Activated CD4-positive, alpha-beta T cell treated with anti-CD3 and anti-CD28 coated beads, Interleukin-2, amount 50 U/mL, for 1 hour (primary cell): Measurements from ENCODE around the gene GYPB.
"Not testable (repeated sequence)": the region's sequence is repeated elsewhere in the genome, so short reads cannot be mapped to it uniquely, and the experiment has no call there.

Source experiments
- DNase-seq: peaks from one replicate; pipeline ENCODE4 v3.0.0-alpha.2; 2020

The GYPB gene

DNA sequence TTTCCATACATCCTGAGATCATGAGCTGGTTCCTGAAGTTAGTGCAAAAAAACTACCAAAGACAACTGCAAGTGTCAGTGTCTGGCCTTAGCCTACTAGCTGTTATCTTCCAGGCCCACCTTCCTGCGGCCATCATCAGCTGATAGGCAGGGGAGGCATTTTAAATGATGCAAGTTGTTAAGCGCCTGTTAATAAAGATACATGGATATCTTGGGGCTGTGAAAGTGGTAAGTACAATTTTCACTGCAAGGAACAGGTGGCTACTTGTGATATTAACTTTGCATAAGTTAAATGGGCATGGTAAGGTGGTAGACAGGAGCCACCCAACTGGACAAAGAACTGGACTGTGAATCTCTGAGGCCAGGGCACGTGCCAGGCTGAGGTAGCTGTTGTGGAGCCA is at the start of gene GYPB:
Gene GYPB (minus strand): TSS at position 104 of the 400 bp plus-strand sequence. CDS start 93 bp downstream, at position 11.
- DNase-seq, result not testable (repeated sequence)

DNA sequence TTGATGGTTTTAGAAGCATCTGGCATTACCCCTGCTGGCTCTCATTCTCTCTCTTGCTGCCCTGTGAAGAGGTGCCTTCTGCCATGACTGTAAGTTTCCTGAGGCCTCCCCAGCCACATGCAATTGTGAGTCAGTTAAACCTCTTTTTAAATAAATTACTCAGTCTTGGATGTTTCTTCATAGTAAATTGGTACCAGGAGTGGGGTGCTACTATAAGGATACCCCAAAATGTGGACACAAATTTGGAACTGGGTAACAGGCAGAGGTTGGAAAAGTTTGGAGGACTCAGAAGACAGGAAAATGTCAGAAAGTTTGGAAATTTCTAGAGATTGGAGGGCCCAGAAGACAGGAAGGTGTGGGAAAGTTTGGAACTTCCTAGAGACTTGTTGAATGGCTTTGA is 42.4 kb upstream of the GYPB start:
- not testable (repeated sequence) for DNase-seq

DNA sequence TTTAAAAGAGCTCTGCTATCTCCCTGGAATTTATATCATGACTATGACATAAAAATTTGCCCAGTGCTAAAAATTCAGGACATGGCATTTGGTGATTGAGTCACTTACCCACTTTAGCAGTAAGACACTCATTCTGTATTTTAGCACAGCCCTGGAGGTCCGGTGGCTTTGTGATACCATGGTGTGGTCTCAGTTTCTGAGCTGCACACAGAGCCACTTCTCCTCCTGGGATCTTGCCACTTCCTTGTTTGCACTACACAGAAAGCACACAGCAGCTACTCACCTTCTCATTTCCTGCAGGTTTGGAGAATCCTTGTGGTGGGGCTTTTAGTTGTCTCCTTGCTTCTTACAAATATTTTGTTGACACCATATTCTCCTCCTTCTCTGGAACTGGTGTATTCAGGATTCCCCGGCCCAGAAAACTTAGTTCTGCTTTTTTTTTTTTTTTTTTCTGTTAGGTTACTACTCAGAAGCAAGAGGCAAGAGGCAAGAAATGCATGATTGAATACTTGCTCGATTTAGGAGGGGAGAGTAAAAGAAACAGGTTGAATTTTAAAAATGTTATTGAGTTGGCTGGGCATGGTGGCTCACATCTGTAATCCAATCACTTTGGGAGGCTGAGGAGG is 41.2 kb upstream of the GYPB start:
- not testable (repeated sequence) for DNase-seq

DNA sequence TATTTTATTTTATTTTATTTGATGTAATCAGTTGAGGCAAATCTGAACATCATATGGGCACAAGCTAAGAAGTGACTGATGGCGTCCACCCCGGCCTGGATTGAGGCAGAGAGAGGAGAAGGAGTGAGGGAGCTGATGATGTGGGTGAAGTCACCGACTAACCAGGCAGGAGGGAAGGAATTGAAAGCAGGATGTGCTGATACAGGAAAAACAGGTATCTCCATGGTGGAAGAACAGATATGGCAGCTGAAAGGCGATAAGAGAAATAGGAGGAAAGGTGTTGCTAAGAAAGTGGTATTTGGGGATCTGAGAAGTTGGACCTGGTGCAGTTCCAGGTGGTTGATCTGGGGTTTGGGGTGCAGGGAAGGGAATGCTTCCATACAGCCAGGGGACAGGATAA is 37.6 kb upstream of the GYPB start:
- no peak for DNase-seq

DNA sequence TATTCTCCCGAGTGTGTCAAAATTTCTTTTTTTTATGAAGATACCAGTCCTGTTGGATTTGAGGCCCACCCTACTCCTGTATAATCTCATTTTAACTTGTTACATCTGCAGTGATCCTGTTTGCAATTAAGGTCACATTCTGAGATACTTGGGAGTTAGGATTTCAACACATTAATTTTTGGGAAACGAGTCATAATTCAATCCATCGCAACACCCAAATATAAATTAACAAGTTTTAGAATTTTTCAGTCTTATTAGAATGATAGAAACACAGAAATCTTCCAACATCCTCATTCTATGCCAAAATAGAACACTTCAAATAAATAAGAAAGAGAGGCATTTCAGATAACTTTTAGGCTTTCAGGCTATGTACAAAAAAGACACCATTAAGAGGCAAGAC is 36.2 kb upstream of the GYPB start:
- not testable (repeated sequence) for DNase-seq

DNA sequence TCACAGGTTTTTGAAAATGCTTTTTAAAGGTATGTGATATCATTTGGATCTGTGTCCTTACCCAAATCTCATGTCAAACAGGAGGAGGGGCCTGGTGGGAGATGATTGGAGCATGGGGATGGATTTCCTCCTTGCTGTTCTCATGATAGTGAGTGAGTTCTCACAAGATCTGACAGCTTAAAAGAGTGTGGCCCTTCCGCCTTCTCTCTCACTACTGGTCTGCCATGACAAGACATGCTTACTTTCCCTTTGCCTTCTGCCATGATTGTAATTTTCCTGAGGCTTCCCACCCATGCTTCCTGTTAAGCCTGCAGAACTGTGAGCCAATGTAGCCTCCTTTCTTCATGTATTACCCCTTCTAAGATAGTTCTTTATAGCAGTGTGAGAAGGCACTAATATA is 32.3 kb upstream of the GYPB start:
- DNase-seq, result not testable (repeated sequence)

DNA sequence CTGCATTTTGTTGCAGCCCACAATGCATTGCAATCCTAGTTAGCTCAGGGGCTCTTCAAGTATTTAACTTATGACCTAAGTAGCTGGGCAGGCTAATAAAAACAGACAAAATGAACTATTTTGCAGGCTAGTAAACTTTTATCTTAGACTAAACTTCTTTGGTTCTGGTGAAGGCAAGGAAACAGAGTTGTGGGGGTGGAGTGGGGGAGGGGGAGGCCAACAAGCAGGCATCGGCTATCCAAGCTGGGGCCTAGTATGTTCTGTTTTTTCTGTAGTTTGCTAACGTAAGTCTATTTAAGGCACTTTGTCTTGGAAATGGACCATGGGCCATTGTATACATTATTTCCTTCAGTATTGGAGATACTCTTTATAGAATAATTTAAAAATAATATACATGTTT is 31.5 kb upstream of the GYPB start:
- not testable (repeated sequence) for DNase-seq

DNA sequence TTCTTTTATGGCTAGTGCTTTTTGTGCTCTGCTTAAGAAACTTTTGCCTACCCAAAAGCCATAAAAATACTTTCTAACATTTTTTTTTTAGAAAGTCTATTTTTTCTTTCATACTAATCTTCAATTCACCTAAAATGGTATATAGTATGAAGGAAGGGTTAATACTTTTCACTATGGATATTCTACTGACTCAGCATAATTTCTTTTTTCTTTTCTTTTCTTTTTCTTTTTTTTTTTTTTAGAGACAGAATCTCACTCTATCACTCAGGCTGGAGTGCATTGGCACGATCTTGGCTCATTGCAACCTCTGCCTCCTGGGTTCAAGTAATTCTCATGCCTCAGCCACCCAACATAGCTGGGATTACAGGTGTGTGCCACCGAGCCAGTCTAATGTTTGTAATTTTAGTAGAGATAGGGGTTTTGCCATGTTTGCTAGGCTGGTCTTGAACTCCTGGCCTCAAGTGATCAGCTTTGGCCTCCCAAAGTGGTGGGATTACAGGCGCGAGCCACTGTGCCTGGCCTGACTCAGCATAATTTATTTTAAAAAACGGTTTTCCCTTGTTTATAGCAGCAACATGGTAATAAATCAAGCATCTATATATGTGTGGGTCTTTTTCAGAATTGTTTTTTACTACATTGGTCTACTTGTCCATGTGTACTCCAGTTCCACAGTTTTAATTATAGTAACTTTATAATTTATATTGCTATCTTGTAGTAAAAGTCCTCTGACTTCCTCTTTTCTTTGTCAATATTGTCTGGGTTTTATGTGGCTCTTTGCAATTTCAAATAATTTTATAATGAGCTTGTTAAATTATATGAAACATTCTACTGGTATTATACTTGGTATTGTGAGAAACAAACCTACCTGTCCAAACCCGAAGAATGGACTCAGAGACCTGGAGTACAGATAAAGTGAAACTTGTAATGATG is 30.6 kb upstream of the GYPB start:
- DNase-seq, result not testable (repeated sequence)

DNA sequence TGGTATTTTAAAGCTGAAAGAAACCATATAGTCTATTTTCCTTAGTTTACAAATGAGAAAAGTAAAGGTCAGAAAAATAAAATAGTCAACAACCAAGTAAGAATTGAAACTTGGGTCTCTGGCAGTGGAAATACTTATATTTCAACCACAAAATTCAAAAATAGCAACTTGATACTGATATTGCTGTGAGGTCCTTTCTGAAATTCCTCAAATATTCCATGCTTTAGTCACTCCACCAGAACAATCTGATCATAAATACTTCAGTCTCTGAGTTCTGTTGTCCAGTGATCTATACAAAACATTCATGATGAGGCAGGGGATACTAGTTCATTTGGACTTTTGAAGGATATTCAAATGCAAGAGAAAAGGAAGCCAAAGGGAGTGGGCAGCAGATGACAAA is 25.8 kb upstream of the GYPB start:
- not testable (repeated sequence) for DNase-seq

DNA sequence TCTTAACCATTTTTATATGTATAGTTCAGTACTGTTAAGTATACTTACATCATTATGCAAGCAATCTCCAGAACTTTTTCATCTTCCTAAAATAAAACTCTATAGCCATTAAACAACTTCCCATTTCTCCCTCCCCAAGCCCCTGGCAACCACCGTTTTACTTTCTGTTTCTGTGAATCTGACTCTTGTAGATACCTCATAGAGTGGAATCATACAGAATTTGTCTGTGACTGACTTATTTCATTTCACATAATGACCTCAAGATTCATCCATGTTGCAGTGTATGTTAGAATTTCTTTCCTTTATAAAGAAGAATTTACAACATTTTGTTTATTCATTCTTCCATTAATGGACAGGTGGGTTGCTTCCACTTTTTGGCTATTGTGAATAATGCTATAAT is 13.4 kb upstream of the GYPB start:
- DNase-seq, result not testable (repeated sequence)

DNA sequence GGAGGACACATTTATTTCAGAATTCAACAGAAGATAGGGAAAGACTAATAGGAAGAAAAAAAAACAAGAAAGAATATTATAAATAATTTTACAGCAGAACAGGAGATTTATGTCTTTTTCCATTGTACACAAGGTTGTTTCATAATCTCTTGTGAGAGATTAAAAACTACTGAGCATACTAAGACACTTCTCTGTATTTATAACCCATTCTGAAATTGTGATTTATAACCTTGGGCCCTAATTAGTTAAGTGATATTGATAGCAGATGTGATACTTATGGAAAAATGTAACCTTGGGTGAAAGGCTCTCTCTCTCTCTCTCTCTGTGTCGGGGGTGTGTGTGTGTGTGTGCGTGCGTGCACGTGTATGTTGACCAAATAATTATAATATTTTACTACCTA is 12.7 kb upstream of the GYPB start:
- not testable (repeated sequence) for DNase-seq

DNA sequence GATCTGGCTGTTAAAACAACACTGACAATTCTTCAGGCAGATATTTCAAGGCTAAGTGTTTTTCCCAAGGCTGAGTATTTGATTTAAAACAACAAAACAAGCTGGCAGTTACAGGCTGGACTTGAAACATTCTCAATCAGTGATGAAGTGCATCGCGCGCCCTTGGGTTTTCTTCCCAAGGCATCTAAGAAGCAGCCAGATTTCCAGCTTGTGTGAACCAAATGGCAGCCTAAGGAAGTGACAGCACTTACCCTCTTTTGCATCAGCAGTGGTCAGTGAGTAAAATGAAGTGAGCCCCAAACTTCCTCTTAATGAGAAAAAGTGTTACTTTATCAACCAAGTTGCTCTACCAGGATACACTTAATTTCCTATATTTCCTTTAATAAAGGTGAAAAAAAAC is 12.2 kb upstream of the GYPB start:
- not testable (repeated sequence) for DNase-seq

DNA sequence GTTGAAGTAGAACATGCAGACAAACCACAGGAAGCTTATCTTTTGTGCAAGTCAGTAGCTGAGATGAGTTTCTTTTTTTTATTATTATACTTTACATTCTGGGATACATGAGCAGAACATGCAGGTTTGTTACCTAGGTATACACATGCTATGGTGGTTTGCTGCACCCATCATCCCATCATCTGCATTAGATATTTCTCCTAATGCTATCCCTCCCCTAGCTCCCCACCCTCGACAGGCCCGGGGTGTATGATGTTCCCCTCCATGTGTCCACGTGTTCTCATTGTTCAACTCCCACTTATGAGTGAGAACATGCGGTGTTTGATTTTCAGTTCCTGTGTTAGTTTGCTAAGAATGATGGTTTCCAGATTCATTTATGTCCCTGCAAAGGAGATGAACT is 11.5 kb upstream of the GYPB start:
- DNase-seq, result not testable (repeated sequence)

DNA sequence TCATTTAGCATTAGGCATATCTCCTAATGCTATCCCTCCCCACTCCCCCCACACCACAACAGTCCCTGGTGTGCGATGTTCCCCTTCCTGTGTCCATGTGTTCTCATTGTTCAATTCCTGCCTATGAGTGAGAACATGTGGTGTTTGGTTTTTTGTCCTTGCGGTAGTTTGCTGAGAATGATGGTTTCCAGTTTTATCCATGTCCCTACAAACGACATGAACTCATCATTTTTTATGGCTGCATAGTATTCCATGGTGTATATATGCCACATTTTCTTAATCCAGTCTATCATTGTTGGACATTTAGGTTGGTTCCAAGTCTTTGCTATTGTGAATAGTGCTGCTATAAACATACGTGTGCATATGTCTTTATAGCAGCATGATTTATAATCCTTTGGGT is 7.5 kb upstream of the GYPB start:
- not testable (repeated sequence) for DNase-seq

DNA sequence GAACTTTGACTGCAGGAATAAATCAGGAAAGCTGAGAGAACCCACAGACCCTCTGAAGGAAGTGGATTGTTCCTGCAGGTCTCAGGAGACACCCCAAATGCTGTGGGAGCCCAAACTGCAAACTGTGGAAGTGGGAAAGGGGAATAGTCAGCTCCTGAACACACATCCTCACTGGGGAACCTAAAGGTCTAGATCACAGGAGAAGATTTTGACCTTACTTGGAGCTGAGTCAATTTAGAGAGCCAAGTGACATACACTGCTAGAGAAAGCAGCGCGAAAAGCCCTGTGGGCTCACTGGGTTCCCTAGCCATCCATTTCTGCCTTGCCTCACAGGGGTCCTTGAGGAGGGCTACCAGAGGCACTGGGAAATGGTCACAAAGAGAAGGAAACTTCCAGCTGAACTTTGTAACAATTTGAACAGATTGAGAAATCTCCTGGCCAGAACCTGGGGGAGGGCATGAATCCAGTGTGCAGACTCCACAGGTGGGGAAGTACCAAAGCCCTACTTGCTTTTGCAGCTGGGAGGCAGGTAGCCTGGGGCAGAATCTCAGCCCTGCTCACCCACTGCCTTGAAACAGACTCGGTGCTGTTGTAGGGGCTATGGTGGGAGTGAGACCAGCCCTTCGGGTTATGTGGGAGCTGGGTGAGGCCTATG is 5.3 kb upstream of the GYPB start:
- DNase-seq, result not testable (repeated sequence)

DNA sequence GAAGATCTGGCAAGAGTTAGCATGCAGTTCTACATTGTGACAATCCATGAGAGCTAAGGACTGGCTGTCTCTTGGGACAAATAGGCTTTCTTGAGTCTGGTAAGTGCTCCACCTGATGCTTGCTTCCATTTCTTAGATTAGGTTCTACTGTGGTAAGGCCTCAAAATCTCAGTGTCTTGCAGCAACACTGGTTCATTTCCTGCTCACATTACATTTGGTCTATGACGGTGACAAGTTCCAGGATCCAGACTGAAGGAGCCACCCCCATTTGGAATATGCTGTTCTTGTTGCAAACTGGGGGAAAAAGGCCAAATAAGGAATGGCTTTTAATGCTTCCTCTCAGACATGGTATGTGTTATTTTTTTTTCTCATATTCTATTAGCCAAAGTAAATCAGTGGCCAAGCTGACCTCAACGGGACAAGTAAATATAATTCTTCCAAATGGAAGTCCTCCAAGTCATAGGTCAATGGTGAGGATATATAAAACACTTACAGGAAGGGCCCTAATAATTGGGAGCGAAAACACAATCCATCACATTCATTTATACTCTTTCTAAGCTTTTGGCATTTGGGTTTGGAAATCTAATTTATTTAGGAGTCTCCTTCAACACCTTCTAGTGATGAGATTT is 3.7 kb upstream of the GYPB start:
- not testable (repeated sequence) for DNase-seq

DNA sequence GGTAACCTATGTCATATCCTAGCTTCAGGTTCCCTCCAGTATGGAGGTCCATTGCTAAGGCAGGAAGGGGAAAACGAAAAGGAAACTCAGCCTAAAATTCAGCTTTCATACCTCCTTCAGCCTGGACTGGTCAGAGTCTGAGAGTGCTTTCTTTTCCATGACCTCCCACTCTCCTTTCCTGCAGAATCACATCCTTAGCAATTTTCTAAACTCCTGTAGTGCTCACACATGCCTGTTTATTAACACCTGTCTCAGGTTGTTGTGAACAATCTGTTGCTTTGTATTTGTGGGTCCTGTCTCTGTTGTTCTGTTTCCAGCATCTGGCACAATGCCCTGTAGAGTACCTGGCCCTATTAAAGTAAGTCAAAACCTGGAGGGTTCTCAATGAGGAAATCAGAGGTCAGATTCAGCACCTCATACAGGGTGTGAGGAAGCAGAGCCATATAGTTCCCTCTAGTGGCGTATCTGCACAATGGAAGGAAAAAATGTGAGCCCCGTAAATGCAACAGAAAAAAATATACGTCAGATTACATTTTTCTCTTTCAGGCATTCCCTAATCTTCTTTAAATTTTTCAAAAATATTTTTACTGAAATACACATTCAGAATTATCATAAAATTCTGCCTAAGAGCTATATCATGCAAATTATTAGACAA is 2.3 kb upstream of the GYPB start:
- not testable (repeated sequence) for DNase-seq

DNA sequence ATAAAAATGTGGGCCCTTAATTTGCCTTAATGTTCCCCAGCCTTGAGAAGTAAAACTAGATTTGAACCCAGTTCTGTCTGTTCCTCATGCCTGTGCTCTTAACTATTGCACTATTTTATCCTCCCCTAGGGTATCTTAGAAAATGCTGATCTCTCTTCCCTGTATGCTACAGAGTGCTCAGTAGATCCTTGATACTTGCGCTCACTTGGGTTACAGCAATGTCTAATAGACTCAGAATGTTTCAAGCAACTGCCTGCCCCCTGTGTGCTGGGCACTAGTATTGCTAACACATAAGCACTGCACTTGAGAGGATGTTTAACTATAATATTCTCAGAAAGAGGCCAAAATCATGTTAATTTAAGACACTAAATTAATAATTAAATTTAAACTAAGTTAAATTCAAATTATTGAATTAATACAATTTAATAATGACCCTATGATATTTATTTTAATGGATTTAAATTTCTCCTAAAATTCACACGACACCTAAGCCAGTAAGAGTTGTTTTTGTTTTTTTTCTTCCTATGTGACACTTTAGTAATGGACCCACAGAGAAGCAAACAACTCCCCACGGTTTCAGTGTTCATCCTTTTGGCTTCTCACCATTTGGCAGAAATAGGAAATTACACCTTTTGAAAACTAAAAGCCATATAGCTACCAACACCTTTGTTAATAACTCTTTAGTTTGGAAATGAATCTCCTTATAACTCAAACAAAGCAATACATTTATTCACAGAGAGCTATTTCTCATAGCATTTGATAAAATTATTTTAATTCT is 768 bp downstream of the GYPB start:
- not testable (repeated sequence) for DNase-seq

DNA sequence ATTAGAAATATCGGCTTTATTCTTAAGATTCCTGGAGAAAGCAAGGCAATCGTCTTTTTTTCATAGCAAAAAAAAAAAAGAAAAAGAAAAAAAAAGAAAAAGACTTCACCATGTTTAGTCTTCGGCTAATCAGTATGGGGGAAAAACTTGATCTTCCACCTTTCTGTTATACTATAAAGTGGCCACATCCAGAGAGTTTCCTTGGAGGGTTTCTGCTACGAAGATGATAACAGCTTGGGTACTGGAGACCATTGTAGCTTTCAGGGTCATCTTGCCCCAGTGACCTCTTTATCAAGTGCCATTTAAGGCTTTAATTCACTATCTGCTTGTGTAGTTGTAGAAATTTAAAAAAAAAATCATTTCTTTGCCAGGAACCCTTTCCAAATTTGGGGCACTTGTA is 1.9 kb downstream of the GYPB start:
- not testable (repeated sequence) for DNase-seq

DNA sequence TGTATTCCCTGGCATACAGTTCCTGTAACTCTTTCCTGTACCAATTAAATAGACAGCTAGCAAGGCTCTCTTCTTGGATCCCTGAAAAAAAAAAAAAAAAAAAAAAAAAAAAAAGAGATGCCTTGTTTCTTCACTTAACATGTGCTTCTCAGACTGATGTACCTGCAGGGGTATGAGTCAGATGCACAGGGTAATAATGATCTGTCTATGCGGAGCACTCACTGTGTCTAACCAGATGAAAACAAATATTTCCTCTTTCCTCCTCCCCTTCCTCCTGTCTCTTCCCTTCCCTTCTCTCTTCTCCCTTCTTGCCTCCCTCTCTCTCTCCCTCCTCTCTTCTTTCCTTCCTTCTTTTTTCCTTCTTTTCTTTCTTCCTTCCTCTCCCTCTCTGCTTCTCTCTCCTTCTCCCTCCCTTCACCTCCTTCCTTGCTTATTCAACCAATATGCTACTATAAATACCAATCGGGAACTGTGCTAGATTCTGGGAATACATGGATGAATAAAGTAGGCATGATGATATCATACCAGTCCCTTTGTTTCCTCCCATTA is 3.0 kb downstream of the GYPB start:
- DNase-seq, result not testable (repeated sequence)

DNA sequence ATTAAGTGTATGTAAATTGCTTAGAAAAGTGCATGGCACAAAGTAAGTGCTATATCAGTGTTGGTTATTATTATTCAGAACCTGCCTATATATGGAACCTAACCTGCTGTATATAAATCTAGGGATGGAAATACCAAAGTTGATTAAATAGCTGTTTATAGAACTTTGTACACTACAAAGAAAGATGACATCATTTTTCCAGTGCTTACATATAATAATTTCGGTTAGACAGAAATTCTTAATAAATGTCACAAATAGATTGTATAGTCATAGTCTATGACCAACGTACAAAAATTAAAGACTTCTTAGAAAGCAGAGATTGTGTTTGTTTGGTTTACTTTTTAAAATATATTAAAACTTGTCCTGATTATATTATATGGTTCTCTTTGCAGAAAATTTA is 4.4 kb downstream of the GYPB start:
- DNase-seq, result no peak
